ENCODE data around the gene FXYD2.

DNA sequence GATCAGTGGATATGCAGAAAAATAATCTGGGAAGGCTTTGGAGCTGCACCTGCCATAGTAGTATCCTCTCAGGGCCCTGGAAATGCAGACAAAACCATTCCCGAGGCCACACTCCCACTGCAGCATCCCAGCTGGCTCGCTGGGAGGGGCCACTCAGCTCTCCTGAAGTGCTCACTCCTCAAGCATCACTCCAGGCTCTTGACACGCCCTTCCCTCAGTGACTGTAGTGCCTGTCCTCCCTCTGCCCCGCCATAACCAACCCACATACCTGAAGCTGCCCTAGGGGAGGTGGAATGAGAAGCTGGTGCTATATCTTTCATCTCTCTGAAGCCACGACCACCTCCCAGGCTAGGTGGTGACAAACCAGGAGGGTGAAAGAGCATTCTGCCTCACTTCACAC lies 32.3 kb downstream of the FXYD2 start:
- TF ChIP-seq EP300 (IDR thresholded peaks at IDR 0.05; ENCODE audit: borderline replicate concordance) (no peak), CREB1 (IDR thresholded peaks at IDR 0.05; ENCODE audit: low read depth) (no peak), TCF12 (IDR thresholded peaks at IDR 0.05; ENCODE audit: low read depth) (no peak), TAF1 (IDR thresholded peaks at IDR 0.05; ENCODE audit: low read depth) (no peak), CEBPB (IDR thresholded peaks at IDR 0.05) (no peak)
